HG03066 (cell line): ENCODE measurements around the gene GADD45G.

ENCODE experiments used
- ATAC-seq: cut with Tn5 transposase; IDR thresholded peaks from one replicate; pipeline ENCODE4 v1.9.1; 2021; ENCODE audit warnings: low read depth; ENCODE audit not compliant: unreplicated experiment

GADD45G gene

DNA sequence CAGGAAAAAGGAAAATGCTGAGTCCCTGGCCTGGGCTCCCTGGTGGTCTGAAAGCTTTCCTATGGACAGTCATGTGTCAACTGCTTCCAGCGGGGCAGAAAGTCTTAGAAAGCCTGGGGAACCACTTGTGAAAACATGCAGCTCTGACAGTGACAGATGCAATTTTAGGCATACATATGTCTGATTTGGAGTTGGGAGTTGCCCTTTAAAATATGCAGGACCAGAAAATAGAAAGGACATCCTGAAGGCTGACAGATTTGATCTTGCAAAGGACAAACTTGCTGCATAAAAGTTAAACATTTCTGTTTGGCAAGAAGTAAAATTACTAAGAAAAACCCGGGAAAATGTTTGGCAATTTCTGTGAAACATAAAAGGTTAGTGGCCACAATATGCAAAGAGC lies 23.8 kb downstream of the GADD45G start:
- ATAC-seq, result no peak

DNA sequence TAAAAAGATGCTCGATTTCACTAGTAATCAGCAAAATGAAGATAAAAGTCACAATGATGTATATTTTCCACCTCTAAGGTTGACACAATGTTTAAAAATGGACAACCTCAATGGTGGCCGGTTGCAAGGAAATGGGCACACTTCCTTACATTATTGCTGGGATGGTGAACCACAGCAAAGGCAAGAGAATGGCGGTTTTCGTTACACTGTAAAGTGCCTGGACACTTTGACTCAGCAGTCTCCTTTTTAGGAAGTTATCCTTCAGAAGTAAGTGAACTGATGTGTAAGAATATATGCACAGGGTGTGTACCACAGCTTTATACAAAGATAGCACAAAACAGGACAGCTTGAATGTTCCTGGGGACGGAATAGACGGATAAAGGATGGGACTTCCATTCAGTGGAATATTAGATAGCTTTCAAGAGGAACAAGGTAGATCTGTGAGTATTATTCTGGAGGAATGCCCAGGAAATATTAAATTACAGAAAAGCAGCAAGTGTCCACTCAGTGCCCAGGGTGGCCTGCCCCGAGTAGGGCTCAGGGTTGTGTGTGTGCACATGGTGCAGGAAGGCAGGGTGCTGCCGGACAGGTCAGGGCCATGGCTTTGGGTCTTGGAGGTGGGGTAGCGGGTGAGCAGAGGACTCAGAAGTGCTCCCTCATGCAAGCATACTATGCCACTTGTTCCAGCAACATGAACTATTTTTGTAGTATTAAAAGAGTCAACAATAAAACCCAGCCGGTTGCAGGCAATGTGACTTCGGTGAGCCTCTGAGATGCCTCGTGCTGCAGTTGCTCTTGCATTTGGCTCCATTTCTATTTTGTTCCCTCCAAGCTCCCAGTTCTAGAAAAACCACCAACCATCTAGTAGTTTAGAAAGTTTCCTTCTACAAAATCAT lies 24.5 kb downstream of the GADD45G start:
- ATAC-seq, result no peak

DNA sequence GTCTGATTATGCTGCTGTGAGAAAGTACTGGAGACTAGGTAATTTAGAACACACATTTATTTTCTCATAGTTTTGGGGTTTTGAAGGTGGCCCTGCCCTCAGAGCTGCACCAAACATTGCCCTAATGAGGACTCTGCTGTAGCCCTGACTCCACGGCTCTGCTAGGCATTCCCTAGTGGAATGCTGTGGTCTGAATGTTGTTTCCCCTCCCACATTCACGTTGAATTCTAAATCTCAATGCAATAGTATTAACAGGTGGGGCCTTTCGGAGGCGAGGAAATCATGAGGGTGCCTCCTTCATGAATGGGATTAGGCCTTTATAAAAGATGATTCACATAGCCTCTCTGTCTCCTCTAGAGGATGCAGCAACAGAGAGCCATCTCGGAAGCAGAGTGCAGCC lies 25.7 kb downstream of the GADD45G start:
- ATAC-seq, result no peak

DNA sequence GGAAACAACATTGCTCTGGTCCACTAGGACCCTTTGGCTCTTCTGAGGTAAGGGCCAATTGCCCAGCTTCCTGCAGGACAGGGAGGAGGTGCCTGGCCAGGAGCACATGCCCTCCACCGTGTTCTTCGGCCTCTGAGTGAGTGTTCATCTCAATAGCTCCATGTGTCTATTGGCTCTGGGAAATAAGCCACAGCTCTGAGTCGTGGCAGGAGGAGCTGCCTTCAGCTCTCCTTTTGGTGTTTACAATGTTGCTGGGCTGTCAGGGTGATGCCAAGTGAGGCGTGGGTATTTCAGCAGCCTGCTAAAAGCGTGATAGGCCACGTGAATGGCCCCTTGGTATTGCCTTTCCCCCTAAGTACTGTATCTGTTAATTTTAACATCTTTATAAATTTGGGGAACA lies 26.6 kb downstream of the GADD45G start:
- no peak for ATAC-seq

DNA sequence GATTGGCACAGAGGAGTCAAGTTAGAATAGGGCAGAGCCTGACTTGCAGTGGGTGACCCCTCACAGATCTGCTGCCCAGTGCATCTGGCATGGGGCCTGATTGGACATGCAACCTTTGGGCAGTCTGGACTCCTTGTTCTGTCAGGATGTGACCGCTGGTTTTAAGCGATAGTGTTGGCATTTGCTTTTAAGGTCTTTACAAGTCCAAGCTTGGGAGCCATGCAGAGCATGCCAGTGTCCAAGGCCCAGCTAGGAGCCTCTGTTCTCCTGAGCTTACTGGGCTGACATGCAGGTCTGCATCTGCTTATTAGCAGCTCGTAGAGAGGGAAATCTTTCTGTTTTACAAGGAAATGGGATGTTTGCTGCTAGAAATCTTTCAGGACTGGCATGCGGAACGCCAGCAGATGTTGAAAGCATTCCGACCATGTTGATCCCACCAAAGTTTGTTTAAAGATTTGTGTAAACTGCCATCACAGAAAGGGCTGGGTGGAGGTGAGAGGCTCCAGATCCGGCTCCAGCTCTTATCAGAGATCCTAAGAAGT lies 27.5 kb downstream of the GADD45G start:
- no peak for ATAC-seq

DNA sequence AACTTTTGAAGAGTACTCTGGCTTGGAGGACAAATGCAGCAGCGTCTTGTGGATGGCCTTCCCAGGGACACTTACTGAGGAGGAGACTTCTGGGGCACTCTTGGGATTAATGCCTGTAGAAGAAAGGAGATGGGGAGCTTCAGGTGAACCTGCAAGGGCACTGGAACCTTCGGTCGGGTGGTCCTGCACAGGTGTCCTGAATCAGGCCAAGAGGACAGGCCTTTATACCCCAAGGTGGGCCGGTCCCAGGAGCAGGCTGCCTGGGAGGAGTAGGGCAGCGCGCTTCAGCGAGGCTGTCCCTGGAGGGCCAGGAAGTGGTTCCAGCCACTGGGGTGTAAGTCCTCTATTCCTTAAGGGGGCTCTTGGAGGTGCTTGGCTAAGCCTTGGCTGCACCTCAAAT lies 27.9 kb downstream of the GADD45G start:
- ATAC-seq, result no peak

DNA sequence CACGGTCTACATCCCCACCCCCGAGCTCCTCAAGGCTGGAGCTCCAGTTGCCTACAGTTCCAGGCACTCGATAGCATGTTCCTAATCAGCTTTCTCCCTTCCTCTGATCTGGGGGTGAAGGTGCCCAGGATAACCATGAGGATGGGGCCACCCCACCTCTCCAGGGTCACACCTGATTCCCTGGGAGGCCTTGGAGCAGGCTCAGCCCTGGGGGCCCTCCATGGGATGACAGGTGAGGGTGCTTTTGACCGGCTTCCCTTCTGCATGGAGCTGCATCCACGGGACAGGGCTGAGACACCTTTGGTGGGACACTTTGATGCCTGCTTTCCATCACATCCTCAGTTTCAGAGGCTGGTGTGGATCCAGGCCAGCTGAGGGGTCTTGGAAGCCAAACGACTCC lies 28.6 kb downstream of the GADD45G start:
- no peak for ATAC-seq

DNA sequence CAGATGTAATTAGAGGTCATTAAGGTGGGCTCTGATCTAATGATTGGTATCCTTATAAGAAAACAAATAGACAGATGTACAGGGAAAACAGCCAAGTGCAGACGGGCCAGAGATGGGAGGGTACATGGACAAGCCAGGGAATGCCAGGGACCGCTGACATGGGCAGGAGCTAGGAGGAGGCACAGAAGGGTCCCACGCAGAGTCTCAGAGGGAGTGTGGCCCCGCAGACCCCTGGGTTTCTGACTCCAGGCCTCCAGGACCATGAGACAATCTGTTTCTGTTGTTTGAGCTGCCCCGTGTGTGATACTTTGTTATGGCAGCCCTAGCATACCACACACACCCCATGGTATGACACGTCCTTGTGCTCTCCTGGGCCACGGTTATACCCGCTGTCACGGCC lies 29.1 kb downstream of the GADD45G start:
- ATAC-seq, result no peak

DNA sequence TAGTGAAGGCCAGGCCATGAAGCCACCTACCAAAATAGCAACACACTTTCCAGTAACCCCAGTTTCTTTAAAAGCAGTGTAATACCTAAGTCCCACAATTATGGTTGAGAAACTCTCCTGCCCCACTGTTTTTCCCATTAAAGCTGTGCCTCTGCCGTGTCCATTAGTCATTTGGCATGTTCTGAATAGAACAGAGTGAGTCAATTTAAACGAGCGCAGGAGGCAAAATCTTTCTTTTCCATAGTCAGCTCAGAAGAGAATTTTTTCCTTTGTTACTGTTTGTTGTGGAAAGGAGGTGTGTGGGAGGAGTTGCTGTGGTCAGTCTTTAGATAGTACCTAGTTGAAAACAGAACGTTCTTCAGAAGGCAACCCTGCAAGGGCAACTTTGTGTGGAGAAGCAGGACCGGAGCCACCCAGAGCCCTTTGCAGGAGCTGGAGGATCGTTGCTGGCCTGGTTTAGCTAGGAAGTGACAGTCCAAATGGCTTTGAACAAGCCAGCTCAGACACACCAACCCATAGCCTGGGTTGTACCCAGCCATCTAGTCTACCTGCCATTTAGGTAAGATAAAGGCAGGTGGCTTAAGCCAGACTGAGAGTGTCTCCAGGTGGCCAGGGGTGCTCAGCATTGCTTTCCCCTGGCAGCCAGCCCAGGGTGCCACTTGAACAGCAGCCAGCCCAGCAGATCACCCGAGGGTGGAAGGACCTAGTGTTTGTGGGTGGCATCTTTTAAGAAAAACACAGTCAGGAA lies 30.4 kb downstream of the GADD45G start:
- no peak for ATAC-seq

DNA sequence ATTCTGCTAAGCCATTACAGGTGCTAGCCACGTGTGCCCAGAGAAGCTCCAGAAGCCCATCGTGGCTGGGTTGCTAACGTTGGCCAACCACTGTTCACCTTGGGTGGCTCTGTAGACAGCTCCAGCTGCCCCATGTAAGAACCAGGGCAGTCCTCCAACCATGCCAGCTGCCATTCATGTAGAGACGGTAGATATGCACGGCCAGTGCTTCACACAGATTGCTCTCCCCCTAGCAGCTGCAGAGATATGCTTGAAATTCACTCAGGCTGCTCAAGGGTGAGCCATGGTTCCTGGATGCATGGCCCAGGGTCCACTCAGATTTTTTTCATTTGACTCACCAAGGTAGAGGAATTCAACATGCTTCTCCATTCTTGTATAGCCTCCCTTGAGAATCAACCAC lies 31.0 kb downstream of the GADD45G start:
- no peak for ATAC-seq

DNA sequence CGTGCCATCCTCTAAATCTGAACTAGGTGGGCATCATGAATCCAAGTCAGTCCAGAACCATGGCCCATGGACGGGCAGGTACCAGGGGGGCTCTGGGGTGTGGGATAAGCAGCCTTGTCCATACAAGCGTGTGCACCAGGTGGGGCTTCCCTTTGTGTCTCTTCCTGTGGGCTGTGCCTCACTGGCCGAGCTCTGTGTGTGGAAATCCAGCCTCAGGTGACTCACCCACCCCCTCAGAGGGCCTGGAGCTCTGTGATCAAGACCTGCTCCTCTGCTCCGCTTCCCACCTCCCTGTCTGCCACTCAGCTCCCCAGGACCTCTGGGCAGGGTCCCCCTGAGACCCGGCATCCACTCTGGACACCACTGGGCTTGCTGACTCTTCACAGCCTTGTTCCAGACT lies 33.0 kb downstream of the GADD45G start:
- no peak for ATAC-seq

DNA sequence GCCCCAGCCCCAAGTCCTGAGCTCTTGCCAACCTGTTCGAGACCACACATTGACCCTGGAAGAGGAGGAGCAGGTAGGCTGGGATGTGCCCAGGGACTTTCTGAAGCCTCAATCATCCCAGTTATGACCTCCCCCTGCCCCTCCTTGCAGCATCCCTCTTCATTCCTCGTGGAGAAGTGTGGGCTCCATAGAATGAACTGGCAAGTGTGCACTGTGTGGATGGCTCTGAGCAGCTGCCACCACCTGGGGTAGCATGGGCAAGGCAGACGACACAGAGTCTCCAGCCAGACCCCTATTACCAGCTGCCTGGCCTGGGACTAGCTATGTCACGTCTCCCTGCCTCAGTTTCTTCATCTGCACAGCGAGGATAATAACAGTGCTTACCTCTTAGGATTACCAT lies 33.5 kb downstream of the GADD45G start:
- no peak for ATAC-seq

DNA sequence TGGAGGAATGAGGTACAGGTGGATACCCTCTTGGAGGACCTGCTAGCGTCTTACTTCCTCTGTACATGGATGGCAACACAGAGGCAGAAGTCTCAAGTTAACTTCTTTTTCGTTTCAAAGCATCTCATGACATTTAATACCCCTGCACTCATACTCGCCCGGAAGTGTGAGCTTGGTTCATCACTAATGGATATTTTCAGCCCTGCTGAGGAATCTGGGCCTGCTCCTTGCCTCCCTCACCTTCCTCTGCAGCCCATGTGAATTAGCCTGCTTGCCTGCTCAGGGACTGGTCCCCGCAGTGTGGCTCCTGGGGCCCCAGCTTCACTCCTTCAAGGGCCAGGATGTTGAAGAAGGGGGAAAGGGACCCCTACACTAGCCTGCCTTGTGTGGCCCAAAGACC lies 34.1 kb downstream of the GADD45G start:
- no peak for ATAC-seq

DNA sequence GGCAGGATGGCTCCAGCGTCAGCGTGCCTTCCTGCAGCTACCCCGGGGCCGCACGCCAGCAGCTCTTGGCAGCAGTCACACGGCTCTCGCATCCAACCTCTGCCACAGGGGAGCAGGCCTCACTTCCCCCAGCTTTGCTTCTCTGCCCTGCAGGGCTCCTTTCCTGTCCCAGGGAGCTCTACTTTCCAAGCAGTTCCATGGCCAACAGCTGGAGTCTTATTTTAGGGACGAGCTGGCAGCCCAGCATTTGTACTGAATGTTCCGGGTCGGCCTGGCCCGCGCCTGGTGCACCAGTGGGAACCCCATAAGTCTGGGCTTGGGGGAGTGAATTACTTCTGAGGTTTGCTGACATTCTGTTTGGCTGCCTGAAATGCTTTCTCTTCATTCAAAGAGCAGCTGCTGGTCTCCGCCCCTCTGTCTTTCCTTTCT lies 34.6 kb downstream of the GADD45G start:
- no peak for ATAC-seq

DNA sequence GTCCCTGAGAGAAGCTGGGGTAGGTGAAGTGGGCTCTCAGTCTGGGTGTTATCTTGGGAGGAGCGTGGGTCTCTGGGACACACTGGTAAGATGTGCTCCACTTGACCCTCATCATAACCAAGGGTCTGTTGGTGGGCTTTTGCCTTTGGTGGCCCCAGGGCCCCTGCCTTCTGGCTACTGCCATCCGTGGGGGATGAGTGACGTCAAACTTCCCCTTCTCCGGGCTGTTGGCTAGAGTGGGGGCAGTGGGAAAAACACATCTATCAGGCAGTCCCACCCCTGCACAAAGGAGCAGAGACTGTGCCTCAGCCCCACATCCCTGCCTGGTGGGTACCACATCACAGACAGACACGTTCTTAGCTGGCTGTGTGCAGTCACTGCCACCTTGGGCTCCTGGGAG lies 35.1 kb downstream of the GADD45G start:
- no peak for ATAC-seq

DNA sequence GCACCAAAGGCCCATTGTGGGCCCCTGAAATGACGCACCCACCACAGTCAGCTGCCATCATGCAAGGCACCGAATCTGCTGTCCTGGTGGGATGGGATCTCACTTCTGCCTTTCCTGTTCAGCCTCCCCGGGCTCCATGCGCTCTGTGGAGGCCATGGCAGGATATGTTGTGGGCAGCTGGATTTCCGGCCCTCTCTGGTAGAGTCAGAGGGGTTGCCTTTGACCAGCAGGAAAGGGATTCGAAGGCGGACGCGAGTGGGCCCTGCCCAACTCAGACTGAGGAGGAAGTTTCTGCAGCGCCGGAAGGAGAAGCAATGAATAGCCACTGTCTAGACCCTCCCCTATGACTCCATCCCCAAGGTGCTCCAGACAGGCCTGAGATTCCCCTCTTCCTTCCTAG lies 35.5 kb downstream of the GADD45G start:
- no peak for ATAC-seq

DNA sequence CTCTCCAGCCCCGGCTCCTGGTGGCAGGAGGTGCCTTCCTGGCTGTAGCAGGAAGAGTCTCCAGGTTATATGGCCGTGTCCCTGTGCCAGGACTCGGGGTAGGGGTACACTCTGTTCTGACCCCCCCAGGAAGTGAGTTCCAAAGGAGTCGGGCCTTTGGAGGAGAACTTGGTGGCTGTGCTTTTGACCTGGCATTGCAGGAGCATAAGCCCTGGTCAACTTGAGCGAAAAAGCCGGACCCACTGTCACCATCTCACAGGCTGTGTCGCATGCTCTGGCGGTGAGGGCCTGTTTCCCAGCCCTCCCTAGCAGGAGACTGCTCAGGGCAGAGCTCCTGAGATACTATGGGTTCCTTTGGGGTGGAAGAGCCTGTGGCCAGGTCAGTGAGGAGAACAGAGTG lies 36.0 kb downstream of the GADD45G start:
- no peak for ATAC-seq

DNA sequence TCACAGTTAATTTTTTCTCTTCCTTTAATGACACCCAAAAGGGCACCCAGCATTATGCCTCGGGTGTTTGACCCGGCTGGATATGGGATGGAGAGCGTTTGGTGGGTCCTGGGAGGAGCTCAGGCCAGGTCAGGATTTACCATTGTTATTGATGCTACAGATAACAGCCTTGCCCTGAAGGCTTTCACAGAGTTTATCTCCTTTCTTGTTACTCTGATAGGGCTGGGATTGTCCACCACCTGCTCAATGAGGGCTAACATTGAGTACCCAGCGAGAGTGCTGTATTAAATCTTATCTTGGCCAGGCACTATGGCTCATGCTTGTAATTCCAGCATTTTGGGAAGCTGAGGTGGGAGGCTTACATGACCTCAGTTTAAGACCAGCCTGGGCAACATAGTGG lies 37.2 kb downstream of the GADD45G start:
- ATAC-seq, result no peak

DNA sequence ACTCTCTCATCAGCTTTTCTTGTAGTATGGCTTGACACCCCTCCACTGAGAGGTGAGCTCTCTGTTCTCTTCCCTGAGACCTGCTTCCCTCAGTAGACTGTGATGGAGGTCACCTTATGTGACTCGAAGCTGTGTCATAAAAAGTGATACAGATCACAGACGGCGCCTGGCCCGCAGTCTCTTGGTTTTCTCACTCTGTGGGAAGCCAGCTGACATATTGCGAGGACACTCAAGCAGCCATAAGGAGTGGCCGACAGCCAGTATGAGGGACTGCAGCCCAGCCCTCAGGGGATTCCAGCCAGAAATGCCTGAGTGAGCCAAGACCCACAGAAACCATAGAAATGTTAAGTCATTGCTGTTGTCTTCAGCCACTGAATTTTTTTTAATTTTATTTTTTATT lies 38.0 kb downstream of the GADD45G start:
- no peak for ATAC-seq

DNA sequence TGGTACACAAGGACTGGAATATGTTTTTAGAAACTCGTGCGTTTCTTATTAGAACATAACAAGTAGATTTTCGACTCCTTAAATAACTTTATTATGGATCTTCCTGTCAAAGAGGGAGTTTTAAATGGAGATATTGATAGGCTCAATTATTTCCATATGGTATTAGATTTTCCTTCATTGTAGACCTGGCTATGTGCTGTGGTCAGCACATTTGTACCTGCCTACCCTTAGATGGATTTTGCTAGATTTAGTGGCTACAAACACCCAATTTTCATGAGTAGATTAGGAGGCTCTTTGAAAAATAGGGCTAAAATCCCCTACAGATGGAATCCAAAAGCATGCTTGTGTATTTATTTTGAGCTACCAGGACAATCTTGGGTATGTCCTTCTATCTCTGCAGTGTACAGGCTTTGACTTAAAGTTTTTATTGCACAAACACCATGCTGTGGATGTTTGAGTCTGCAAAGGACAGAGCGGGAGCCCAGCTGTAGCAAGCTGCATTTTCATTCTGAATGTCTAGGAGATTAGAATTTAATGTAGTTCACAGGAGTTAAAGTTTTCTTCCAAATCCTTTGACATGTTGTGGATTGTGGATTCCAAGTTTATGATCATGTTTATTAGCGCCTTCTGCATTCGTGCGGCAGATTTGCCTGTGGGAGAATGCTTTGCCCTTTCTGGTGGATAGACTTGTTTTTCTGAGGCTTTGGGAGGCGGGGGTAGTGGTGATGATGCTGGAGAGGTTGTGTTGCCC lies 41.6 kb downstream of the GADD45G start:
- ATAC-seq, result no peak
